NCI-H69 (cell line): Measurements from ENCODE around the gene CELF4.

Experiments
- DNase-seq: peaks from one replicate; lab custom pipeline; 2025; lab: John Stamatoyannopoulos, UW

The CELF4 gene

GRCh38 chr18:37572736-37573135 lies 7.1 kb upstream of the CELF4 start:
- DNase-seq = no peak

- peak; percentile 68 for DNase-seq
Observed at GRCh38 chr18:37571266-37571665, 5.7 kb upstream of the CELF4 start.

GRCh38 chr18:37570336-37570930 lies 4.8 kb upstream of the CELF4 start:
- peak; percentile 60 for DNase-seq

GRCh38 chr18:37568671-37569070 lies 3.1 kb upstream of the CELF4 start:
- peak; percentile 66 for DNase-seq

GRCh38 chr18:37567994-37568359 lies 2.4 kb upstream of the CELF4 start:
- DNase-seq = peak; percentile 77

- peak; percentile 81 for DNase-seq
Observed at GRCh38 chr18:37567061-37567993, 1.7 kb upstream of the CELF4 start.

GRCh38 chr18:37566479-37567060 lies 972 bp upstream of the CELF4 start:
- DNase-seq = peak; percentile 95

- DNase-seq = peak; percentile 99
Observed at GRCh38 chr18:37565977-37566478, 430 bp upstream of the CELF4 start.

GRCh38 chr18:37564711-37565100 lies 892 bp downstream of the CELF4 start:
- peak; percentile 67 for DNase-seq

- DNase-seq = peak; percentile 87
Observed at GRCh38 chr18:37563931-37564392, 1.6 kb downstream of the CELF4 start.

- DNase-seq = peak; percentile 73
Observed at GRCh38 chr18:37561986-37562385, 3.6 kb downstream of the CELF4 start.

GRCh38 chr18:37560003-37560402 lies 5.6 kb downstream of the CELF4 start:
- DNase-seq = no peak

GRCh38 chr18:37559194-37559593 lies 6.4 kb downstream of the CELF4 start:
- no peak for DNase-seq

- peak; percentile 39 for DNase-seq
Observed at GRCh38 chr18:37554399-37554787, 11.2 kb downstream of the CELF4 start.

GRCh38 chr18:37553633-37554398 lies 11.8 kb downstream of the CELF4 start:
- no peak for DNase-seq

- DNase-seq = no peak
Observed at GRCh38 chr18:37552286-37552685, 13.3 kb downstream of the CELF4 start.

GRCh38 chr18:37551846-37552245 lies 13.8 kb downstream of the CELF4 start:
- DNase-seq = no peak

GRCh38 chr18:37551249-37551648 lies 14.3 kb downstream of the CELF4 start:
- DNase-seq = peak; percentile 31

GRCh38 chr18:37550118-37550875 lies 15.3 kb downstream of the CELF4 start:
- no peak for DNase-seq

GRCh38 chr18:37548679-37549289 lies 16.8 kb downstream of the CELF4 start:
- DNase-seq = no peak
